GM19468 (cell line): ENCODE measurements around the gene ARHGEF17.

Source experiments
- ATAC-seq: cut with Tn5 transposase; IDR thresholded peaks from one replicate; pipeline ENCODE4 v1.9.1; 2021; ENCODE audit warnings: mild to moderate bottlenecking, moderate library complexity, moderate number of reproducible peaks; ENCODE audit not compliant: unreplicated experiment; ENCODE audit errors: extremely low read depth

Gene ARHGEF17, protein sequence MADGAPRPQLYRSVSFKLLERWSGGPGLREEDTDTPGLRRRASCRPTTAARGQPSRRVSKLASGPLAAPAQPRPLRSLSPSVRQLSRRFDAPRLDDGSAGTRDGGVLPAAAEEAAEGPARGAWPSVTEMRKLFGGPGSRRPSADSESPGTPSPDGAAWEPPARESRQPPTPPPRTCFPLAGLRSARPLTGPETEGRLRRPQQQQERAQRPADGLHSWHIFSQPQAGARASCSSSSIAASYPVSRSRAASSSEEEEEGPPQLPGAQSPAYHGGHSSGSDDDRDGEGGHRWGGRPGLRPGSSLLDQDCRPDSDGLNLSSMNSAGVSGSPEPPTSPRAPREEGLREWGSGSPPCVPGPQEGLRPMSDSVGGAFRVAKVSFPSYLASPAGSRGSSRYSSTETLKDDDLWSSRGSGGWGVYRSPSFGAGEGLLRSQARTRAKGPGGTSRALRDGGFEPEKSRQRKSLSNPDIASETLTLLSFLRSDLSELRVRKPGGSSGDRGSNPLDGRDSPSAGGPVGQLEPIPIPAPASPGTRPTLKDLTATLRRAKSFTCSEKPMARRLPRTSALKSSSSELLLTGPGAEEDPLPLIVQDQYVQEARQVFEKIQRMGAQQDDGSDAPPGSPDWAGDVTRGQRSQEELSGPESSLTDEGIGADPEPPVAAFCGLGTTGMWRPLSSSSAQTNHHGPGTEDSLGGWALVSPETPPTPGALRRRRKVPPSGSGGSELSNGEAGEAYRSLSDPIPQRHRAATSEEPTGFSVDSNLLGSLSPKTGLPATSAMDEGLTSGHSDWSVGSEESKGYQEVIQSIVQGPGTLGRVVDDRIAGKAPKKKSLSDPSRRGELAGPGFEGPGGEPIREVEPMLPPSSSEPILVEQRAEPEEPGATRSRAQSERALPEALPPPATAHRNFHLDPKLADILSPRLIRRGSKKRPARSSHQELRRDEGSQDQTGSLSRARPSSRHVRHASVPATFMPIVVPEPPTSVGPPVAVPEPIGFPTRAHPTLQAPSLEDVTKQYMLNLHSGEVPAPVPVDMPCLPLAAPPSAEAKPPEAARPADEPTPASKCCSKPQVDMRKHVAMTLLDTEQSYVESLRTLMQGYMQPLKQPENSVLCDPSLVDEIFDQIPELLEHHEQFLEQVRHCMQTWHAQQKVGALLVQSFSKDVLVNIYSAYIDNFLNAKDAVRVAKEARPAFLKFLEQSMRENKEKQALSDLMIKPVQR (N-terminal part only)

GRCh38 chr11:73308003-73308960 lies at the start of gene ARHGEF17:
Gene ARHGEF17, plus strand, starts transcription at chr11:73308276. Its CDS starts 363 bp downstream, at chr11:73308639.
- no peak for ATAC-seq

DNA sequence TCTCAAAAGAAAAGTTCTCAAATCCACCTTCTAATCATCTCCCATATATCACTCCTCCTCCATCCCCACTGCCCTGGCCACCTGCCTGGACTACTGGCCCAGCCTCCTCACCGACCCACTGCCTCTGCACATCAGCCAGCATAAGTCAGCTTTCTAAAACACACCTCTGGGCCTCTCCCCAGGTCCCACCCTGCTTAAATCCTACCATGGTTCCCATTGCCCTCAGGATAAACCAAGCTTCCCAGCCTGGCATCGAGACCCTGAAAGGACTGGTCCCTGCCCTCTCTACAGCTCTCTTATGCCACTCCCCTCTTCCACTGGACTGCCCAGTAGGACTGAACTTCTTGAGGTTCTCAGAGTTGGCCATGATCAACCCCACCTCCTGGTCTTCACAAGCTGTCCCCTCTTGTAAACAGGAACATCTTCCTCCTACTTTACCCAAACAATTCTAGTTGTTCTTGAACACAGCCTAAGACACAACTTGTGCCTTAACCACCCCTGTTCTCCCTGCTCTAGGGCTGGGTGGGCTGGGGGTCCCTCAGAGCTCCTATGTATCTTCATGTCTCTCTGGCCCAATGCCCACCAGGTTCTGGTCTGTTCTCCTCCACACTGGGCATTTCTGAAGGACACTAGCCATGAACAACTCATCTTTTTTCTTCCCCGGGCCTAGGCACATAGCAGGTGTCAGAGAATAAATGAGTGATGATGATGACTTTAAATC lies 48.5 kb upstream of the ARHGEF17 start:
- ATAC-seq, result no peak

GRCh38 chr11:73260127-73260457 lies 48.0 kb upstream of the ARHGEF17 start:
- ATAC-seq, result no peak

DNA sequence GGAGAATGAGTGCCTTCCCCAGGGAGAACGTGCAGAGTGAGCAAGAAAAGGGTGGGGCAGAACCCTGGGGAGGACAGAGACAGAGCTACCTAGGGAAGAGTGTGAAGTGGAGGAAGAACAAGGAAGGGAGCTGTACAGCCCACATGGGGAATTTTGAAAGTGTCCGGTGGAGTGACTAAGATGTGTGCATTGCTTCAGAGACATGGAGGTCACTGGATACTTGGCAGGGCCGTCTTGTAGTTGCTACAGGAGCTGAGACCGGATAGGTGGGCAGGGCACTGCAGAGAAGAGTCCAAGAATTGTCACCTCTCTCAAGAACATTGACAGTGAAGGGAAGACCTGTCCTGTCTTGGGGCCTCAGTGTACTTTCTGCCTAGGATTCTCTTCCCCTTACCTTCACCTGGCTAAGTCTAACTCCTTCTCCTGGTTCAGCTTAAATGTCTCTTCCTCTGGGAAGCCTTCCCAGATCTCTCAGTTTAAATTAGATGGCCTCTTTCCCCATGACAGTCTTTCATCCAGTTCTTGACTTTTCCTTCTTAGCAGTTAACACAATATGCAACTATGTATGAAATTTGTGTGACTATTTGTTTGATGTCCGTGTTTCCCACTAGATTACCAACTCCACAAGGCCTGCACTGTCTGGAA lies 45.1 kb upstream of the ARHGEF17 start:
- ATAC-seq, result no peak

- ATAC-seq, result no peak
Measured at GRCh38 chr11:73263640-73264039, 44.4 kb upstream of the ARHGEF17 start.

DNA sequence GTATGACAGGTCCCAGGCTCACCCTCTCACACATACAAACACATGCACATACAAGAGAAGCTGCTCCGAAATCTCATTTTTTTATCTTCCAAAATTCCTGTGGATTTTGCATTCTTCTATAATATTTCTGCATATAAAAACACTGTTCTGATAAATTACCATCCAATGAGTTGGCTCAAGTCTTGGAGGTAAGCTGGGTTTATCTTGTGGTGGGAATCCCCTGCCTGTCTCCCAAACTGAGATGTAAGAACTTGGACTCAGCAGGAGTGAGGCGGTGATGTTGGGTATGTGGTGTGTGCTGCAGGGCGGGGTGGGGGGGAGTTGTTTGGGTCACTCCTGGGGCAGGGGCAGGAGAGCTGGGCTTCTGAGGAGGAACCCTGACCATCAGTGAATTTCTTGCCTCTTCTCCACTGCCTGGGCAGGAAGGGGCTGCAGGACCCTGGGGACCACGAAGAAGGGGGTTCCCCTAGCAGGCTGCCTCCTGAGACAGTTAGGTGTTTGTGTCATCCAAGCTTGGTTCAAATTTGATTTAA lies 42.7 kb upstream of the ARHGEF17 start:
- ATAC-seq, result no peak

DNA sequence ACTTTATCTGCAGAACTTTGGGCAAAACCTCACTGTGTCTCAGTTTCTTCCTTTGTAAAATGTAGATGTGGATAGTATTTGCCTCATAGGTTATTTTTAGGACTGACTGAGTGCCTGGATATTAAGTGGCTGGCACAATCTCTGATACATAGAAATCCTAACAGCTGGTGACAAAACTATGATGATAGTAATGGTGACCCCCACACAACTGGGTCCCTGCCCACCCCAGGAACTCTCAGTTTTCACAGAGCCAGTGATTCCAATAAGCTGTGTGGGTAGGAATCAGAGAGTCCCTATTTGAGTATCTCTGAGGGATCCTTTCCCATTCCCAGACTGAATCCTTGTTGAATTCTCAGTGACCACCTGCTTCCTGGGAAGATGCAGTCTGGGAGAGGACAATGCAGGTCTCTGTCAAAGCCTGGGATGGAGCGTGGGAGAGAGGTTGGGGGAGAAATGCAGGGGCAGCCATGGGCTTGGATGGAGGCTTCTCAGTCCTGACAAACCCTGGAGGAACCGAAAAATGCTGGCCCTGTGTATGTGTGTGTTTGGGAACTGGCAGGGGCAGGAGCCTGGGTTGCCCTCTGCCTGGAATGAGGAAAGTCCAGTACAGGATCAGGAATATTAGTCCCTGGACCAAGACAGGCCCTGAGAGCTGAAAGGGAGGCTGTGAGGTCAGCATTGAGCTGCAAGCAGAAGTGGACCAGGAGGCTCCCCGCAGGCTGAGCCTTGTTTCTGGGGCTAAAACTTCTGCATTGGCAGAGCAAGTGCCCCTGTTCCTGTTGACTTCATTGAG lies 42.0 kb upstream of the ARHGEF17 start:
- no peak for ATAC-seq

DNA sequence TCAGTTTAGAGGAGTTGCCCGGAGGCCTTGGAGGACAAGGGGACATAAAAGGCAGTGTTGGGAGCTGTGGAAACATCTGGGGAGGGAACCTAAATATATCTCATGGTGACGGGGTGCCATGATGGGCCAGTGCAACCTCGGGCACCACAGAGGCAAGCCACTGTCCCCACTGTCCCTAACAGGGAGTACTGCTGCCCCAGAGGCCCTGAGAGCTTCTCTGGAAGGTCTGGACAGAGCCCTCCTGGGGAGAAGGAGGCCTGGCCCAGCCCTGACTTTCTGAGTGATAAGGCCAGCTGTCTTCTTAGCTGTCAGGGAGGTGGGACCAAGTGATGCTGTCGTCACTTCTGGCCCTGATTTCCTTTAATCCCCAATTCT lies 41.4 kb upstream of the ARHGEF17 start:
- ATAC-seq, result no peak

DNA sequence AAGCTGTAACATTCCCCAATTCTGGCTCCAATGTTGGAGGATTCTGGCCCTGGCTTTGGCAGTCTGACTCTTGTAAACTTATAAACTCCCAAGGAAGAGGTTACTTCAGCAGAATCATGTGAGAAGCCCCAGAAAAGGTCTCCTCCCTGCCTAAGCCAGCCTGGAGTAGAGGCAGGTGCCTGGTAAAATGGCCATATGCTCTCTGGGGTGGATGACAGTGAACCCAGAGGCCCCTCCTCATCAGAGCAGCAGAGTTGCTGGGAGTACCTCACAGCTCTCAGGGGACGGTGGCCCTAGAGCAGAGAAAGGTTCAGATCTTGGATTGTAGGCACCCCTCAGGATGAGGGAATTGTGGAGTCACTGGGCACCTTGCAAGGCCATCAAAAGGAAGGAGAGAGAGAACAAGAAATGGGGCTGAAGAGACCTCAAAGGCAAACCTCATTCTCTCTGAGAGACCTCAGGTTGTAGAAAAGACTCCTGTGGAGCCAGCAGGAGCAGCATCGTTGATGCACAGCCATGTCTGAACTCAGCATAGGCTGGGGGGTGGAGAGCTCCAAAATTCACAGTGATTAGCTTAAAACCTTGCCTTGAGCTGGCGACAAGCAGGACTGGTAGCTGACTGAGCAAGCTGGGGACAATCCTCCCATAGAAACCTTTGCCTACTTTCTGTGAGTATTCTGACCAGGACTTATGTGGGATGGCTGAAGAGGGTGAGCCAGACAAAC lies 40.8 kb upstream of the ARHGEF17 start:
- ATAC-seq, result no peak

- no peak for ATAC-seq
Measured at GRCh38 chr11:73267906-73268540, 40.1 kb upstream of the ARHGEF17 start.

- ATAC-seq, result no peak
Measured at GRCh38 chr11:73268671-73269271, 39.3 kb upstream of the ARHGEF17 start.

- no peak for ATAC-seq
Measured at GRCh38 chr11:73269459-73270015, 38.5 kb upstream of the ARHGEF17 start.

- no peak for ATAC-seq
Measured at GRCh38 chr11:73270016-73270854, 37.8 kb upstream of the ARHGEF17 start.

GRCh38 chr11:73270855-73271477 lies 37.1 kb upstream of the ARHGEF17 start:
- no peak for ATAC-seq
